Tibial artery (tissue), 4 donors: ENCODE data around the gene MDFI.

ENCODE experiments used
- DNase-seq, 2 donors: peaks; one replicate each; pipeline ENCODE4 v3.0.0-alpha.2; 2019
- H3K27ac ChIP-seq, 2 donors: fragments of 200-600 bp; sonication (generic) in 1 of 2; 1 replicate in 1 of 2; 2 replicates in 1 of 2; pipeline ENCODE4 v1.5.1; 2018 to 2019; ENCODE audit warnings: mild to moderate bottlenecking in 1 of 2
- H3K27me3 ChIP-seq, 2 donors: fragments of 200-600 bp; sonication (generic) in 1 of 2; one replicate each; pipeline versions ENCODE4 v1.5.1 to v1.6.0; 2016 to 2019
- H3K36me3 ChIP-seq, 3 donors: fragments of 200-600 bp; sonication (generic) in 2 of 3; one replicate each; pipeline ENCODE4 v1.5.1; 2016 to 2019; ENCODE audit warnings: mild to moderate bottlenecking in 2 of 3
- H3K4me1 ChIP-seq, 4 donors: fragments of 200-600 bp; sonication (generic) in 2 of 4; 1 replicate in 3 of 4; 2 replicates in 1 of 4; pipeline ENCODE4 v1.5.1; 2016 to 2019
- H3K4me3 ChIP-seq, 2 donors: fragments of 200-600 bp; sonication (generic) in 1 of 2; 1 replicate in 1 of 2; 2 replicates in 1 of 2; pipeline ENCODE4 v1.5.1; 2018 to 2019; ENCODE audit warnings: mild to moderate bottlenecking in 2 of 2
- H3K9me3 ChIP-seq, 3 donors: fragments of 200-600 bp; sonication (generic) in 1 of 3; one replicate each; pipeline ENCODE4 v1.5.1; 2016 to 2019
- intact Hi-C: fragments of 100-400 bp; cut with DNase I; formaldehyde crosslinking; loops from one replicate; pipeline ENCODE4 v1.15.0; 2023; ENCODE audit warnings: low total_unique reads
- TF ChIP-seq, protein P1 (sequence below), 2 experiments: fragments of 200-600 bp in 1 of 2; fragments of 450-650 bp in 1 of 2; IDR thresholded peaks; one replicate each; pipeline ENCODE4 v1.5.1; 2017 to 2019; ENCODE audit warnings: antibody characterized with exemption in 2 of 2, mild to moderate bottlenecking in 1 of 2, moderate library complexity in 1 of 2

Gene MDFI

DNA sequence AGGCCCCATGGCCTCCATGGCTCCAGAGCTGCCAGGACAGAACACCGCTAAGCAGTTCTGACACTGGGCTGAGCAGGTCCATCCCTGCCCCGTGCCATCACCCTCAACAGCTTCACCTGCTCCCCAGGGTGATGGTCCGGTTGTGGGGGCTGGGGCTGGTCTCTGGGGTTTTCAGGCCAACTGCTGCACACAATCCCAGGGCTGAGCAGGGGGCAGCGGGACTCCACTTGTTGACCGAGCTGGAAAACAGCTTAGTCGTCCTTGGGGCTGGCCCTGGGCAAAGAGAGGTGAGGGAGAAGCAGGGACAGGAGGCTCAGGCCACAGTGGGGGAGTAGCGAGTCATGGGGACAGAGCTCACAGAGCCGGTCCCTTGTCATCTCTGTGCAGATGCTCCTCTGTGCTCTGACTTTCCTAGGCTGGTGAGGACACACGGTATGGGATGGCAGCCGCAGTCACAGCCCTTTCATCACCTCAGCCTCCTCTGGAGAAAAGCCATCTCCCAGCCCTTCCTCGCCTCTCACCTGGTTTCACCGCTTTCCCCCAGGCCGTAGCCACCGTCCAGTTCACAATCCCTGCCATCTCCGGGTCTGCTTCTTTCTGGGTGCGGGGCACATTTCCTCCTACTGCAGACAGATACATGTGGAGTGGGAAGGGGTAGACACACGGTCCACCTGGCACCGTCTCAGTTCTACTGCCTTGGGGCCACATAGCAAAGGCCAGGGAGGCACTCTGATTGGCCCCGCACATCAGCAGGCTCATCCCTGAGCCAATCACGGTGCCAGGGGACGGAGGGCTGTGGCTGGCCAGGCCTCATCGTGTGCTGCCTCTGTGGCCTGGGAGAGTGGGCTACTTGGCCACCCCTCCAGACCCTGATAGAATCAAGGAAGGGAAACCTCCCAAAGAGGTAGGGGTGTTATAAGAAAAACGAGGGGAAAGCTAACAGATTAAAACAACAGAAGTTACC, 19.1 kb downstream of the MDFI start:
- Histone ChIP-seq H3K4me3 (no peak overlapping the region), H3K27ac (no peak overlapping the region), H3K36me3 (peaks cover 0 to 4% (median 0%) of the 10 kb centered on the region in 3 donors), H3K4me1 (no peaks in the 10 kb centered on the region), H3K9me3 (no peaks in the 10 kb centered on the region), H3K27me3 (peaks cover 0 to 32% of the 10 kb centered on the region in 2 donors)
- intact Hi-C loops: no loop called here
- TF ChIP-seq, protein P1, sequence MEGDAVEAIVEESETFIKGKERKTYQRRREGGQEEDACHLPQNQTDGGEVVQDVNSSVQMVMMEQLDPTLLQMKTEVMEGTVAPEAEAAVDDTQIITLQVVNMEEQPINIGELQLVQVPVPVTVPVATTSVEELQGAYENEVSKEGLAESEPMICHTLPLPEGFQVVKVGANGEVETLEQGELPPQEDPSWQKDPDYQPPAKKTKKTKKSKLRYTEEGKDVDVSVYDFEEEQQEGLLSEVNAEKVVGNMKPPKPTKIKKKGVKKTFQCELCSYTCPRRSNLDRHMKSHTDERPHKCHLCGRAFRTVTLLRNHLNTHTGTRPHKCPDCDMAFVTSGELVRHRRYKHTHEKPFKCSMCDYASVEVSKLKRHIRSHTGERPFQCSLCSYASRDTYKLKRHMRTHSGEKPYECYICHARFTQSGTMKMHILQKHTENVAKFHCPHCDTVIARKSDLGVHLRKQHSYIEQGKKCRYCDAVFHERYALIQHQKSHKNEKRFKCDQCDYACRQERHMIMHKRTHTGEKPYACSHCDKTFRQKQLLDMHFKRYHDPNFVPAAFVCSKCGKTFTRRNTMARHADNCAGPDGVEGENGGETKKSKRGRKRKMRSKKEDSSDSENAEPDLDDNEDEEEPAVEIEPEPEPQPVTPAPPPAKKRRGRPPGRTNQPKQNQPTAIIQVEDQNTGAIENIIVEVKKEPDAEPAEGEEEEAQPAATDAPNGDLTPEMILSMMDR (IDR thresholded peaks at IDR 0.05): no peak
- DNase-seq: no peak

DNA sequence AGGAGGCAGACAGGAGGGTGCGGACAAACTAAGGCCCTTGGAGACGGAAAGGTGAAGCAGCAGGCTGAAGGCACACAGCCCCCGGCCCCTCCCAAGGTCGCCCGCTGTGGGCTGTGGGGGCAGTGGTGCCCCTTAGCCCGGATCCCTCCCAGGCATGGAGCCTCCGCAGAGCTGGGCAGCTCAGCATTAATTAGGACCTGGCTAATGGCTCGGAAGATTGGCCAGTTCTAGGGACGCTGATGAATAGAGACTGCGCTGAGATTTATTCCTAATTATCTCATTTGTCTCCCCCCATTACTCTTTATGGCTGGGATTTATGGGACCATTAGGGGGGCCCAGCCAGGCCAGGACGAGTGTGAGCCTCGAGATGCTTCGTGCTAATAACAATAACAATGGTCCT, 20.4 kb downstream of the MDFI start:
- no peak overlapping the region for H3K27ac ChIP-seq
- no peak overlapping the region for H3K4me3 ChIP-seq
- peaks cover 0 to 29% of the 10 kb centered on the region in 2 donors for H3K27me3 ChIP-seq
- no peaks in the 10 kb centered on the region for H3K4me1 ChIP-seq
- TF ChIP-seq, protein P1 (IDR thresholded peaks at IDR 0.05): no peak
- H3K9me3 ChIP-seq: no peaks in the 10 kb centered on the region
- no peak for DNase-seq
- intact Hi-C loops: no loop called here
- no peaks in the 10 kb centered on the region for H3K36me3 ChIP-seq

DNA sequence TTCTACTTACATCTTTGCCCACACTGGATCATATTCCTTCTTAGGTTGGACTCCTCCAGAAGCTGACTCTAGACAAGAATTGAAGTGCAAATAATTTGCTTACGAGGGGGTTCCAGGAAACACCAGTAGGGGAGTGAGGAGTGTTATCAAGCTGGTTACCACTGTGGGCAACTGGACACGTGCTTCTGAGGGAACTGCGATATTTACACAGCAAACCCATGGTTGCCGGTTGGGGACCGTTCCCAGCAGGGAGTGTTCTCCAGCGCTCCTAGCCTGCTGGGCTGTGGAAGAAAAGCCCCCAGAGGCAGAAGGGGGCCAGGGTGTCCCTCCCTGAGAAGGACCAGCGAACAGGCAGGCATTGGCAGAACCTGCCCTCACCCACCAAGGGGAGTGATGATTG, 21.7 kb downstream of the MDFI start:
- Histone ChIP-seq H3K9me3 (no peaks in the 10 kb centered on the region), H3K36me3 (no peaks in the 10 kb centered on the region), H3K27ac (no peak overlapping the region), H3K27me3 (peaks cover 0 to 25% of the 10 kb centered on the region in 2 donors), H3K4me3 (no peak overlapping the region), H3K4me1 (no peaks in the 10 kb centered on the region)
- DNase-seq: no peak
- TF ChIP-seq, protein P1 (IDR thresholded peaks at IDR 0.05): no peak
- intact Hi-C loops: no loop called here

DNA sequence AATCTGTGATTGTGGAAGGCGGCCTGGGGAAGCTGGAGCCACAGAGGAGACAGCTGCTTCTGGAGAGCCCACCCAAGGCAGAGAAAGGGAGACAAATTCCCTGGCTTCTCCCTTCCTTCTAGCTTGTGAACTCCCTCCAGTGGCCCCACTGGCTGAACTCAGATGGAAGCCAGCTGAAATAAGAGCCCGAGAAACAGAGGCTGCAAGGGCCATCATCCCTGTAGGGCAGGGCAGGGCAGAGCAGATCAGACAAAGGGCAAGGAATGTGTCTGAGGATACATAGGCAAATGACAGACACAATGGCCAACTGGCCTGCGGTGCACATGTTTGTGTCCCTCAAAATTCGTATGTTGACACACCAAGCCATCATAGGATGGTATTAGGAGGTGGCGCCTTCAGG, 25.3 kb downstream of the MDFI start:
- Histone ChIP-seq H3K4me3 (no peak overlapping the region), H3K27me3 (peaks cover 0 to 4% of the 10 kb centered on the region in 2 donors), H3K27ac (no peak overlapping the region), H3K4me1 (no peaks in the 10 kb centered on the region), H3K9me3 (no peaks in the 10 kb centered on the region), H3K36me3 (no peaks in the 10 kb centered on the region)
- TF ChIP-seq, protein P1 (IDR thresholded peaks at IDR 0.05): no peak
- DNase-seq: no peak
- intact Hi-C loops: no loop called here

DNA sequence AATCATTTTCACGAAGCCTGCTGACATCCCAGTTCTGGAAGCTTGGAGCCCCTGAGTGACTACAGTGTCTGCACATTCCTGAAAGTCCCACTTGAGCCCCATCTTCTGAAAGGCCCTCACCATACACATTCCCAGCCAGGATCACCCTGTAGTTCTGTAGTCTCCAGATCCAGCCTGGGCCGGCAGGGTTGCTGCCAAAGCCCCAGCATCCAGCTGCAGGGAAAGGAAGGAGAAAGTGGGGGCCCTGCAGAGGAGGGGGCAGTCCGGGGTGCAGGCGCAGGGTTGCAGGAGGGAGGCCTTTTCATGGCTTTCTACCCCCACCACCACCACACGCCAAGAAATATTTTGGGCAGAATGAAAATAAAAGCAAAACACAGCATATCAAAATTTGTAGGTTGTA, 26.0 kb downstream of the MDFI start:
- TF ChIP-seq, protein P1 (IDR thresholded peaks at IDR 0.05): no peak
- peaks cover 0 to 4% of the 10 kb centered on the region in 2 donors for H3K27me3 ChIP-seq
- no peak for DNase-seq
- no peak overlapping the region for H3K4me3 ChIP-seq
- no peaks in the 10 kb centered on the region for H3K4me1 ChIP-seq
- H3K36me3 ChIP-seq: no peaks in the 10 kb centered on the region
- no peak overlapping the region for H3K27ac ChIP-seq
- H3K9me3 ChIP-seq: no peaks in the 10 kb centered on the region
- intact Hi-C loops: no loop called here
